PC-3 (cell line): ENCODE measurements around the gene COP1. TPM values are rescaled to one million over a fixed set of nuclear protein-coding genes. Genes with fewer than 3 reads are reported as not detected.

Source experiments
- ATAC-seq: fragments of 200-7000 bp; cut with Tn5 transposase; 2 replicates; pipeline ENCODE4 v1.9.1; 2020; ENCODE audit warnings: mild to moderate bottlenecking, moderate library complexity
- BruUV-seq: library from RNA; stranded (reverse); fragments of 400-500 nt; replicated peaks from 2 replicates; lab custom pipeline; 2021; lab: Mats Ljungman, UMichigan
- CTCF ChIA-PET: fragments of 300-600 bp; sonication (Branson Sonifier 250); formaldehyde crosslinking; loops from one replicate; lab custom pipeline; 2022; ENCODE audit warnings: antibody characterized with exemption; lab: Charles Lee
- POLR2A ChIA-PET: fragments of 300-600 bp; sonication (Branson Sonifier 250); formaldehyde crosslinking; loops from one replicate; lab custom pipeline; 2022; ENCODE audit warnings: antibody characterized with exemption; ENCODE audit not compliant: unreplicated experiment; lab: Charles Lee
- DNase-seq: peaks from one replicate; pipeline ENCODE4 v3.0.0-alpha.2; 2015
- H2AFZ ChIP-seq: fragments of 300-600 bp; sonication (generic); 2 replicates; pipeline ENCODE4 v1.6.0; 2016; ENCODE audit warnings: antibody characterized with exemption, low read length
- H3F3A ChIP-seq: fragments of 300-600 bp; sonication (generic); one replicate; pipeline ENCODE4 v1.6.0; 2017; ENCODE audit warnings: antibody characterized with exemption, low read length, control low read depth, mild to moderate bottlenecking; ENCODE audit not compliant: unreplicated experiment
- H3K27ac ChIP-seq: fragments of 300-600 bp; sonication (generic); 2 replicates; pipeline ENCODE4 v1.5.1; 2016; ENCODE audit warnings: mild to moderate bottlenecking, low read length
- H3K27me3 ChIP-seq: fragments of 300-600 bp; sonication (generic); 2 replicates; pipeline ENCODE4 v1.6.1; 2016; ENCODE audit warnings: low read length, mixed read lengths
- H3K36me3 ChIP-seq: fragments of 300-600 bp; sonication (generic); 2 replicates; pipeline ENCODE4 v1.6.1; 2016; ENCODE audit warnings: low read depth, mixed run types, low read length, mixed read lengths
- H3K4me1 ChIP-seq: fragments of 300-600 bp; sonication (generic); 2 replicates; pipeline ENCODE4 v1.5.1; 2016; ENCODE audit warnings: low read length; ENCODE audit not compliant: insufficient read depth
- H3K4me2 ChIP-seq: fragments of 300-600 bp; sonication (generic); 2 replicates; pipeline ENCODE4 v1.6.0; 2016; ENCODE audit warnings: low read length
- H3K4me3 ChIP-seq: fragments of 300-600 bp; sonication (generic); 2 replicates; pipeline ENCODE4 v1.5.1; 2016; ENCODE audit warnings: mild to moderate bottlenecking, low read length, mixed read lengths
- H3K79me2 ChIP-seq: fragments of 300-600 bp; sonication (generic); 2 replicates; pipeline ENCODE4 v1.6.1; 2017; ENCODE audit warnings: low read length, mixed read lengths
- H3K9ac ChIP-seq: fragments of 300-600 bp; sonication (generic); 2 replicates; pipeline ENCODE4 v1.6.0; 2016; ENCODE audit warnings: mild to moderate bottlenecking, low read length
- H3K9me2 ChIP-seq: fragments of 300-600 bp; sonication (generic); replicated peaks from 2 replicates; pipeline ENCODE4 v1.6.1; 2016; ENCODE audit warnings: mixed run types, low read length, mixed read lengths
- H3K9me3 ChIP-seq: fragments of 300-600 bp; sonication (generic); 2 replicates; pipeline ENCODE4 v1.6.1; 2016; ENCODE audit warnings: low read length, mixed read lengths
- H4K20me1 ChIP-seq: fragments of 300-600 bp; sonication (generic); 2 replicates; pipeline ENCODE4 v1.6.1; 2016; ENCODE audit warnings: low read length, mixed read lengths
- CTCF ChIP-seq: fragments of 300-600 bp; sonication (generic); conservative IDR thresholded peaks from 2 replicates; pipeline ENCODE4 v1.5.1; 2017; ENCODE audit warnings: antibody characterized with exemption, low read depth, mild to moderate bottlenecking, low read length
- EZH2 ChIP-seq: fragments of 300-600 bp; sonication (generic); IDR thresholded peaks from one replicate; pipeline ENCODE4 v1.6.1; 2017; ENCODE audit warnings: antibody characterized with exemption, mild to moderate bottlenecking, low read length; ENCODE audit not compliant: unreplicated experiment
- EZH2phosphoT487 ChIP-seq: fragments of 300-600 bp; sonication (generic); IDR thresholded peaks from 2 replicates; pipeline ENCODE4 v1.6.1; 2018; ENCODE audit warnings: mild to moderate bottlenecking, antibody characterized with exemption, low read length, borderline replicate concordance
- intact Hi-C: fragments of 100-400 bp; cut with micrococcal nuclease; formaldehyde crosslinking; loops from 2 replicates; pipeline ENCODE4 v1.9.0; 2023
- total RNA-seq: library from RNA; depleted of rRNA; stranded (reverse); fragments of >200 nt; gene quantifications from 2 replicates; pipeline ENCODE4 v1.2.3, GENCODE V29; 2014

The COP1 gene
- total RNA-seq, 1 experiment from 2014 or later, result 16.6 TPM

GRCh38 chr1:176033881-176034280, 173.2 kb downstream of the COP1 start:
- TF ChIP-seq CTCF (no peak), EZH2phosphoT487 (no peak), EZH2 (no peak)
- Histone ChIP-seq H3K9me3 (no peaks in the 10 kb centered on the region), H3K9me2 (no peaks in the 10 kb centered on the region), H3F3A (peaks cover 8% of the 10 kb centered on the region), H3K79me2 (no peaks in the 10 kb centered on the region), H2AFZ (no peak overlapping the region), H3K27me3 (no peaks in the 10 kb centered on the region), H3K9ac (no peak overlapping the region), H3K36me3 (peaks cover 8% of the 10 kb centered on the region; the same call in 1 of the 2 replicates), H4K20me1 (no peaks in the 10 kb centered on the region), H3K4me2 (peak overlapping the region; percentile 66), H3K27ac (peak overlapping the region; percentile 8), H3K4me3 (no peak overlapping the region), H3K4me1 (peaks cover 28% of the 10 kb centered on the region)
- ChIA-PET POLR2A (interaction anchor here (0.6 kb wide), 1 partner anchor 16 kb away, joined by 3 read pairs; no protein-coding TSS in a partner anchor), CTCF (no interaction called here)
- no TSS peak for BruUV-seq
- DNase-seq (peak; percentile 55), ATAC-seq (peak; percentile 32)
- intact Hi-C loops, result no loop called here

- intact Hi-C loops, result no loop called here
These were observed 173.6 kb downstream of the COP1 start for GRCh38 chr1:176033474-176033873.

More at GRCh38 chr1:176033474-176033873, 173.6 kb downstream of the COP1 start:
- peak overlapping the region; percentile 8; the same call in 1 of the 2 replicates for H3K27ac ChIP-seq
- H4K20me1 ChIP-seq, result no peaks in the 10 kb centered on the region
- peaks cover 8% of the 10 kb centered on the region; the same call in 1 of the 2 replicates for H3K36me3 ChIP-seq
- TF ChIP-seq EZH2 (no peak), CTCF (no peak), EZH2phosphoT487 (no peak)
- no peak overlapping the region for H3K4me3 ChIP-seq
- H3K9ac ChIP-seq, result no peak overlapping the region
- no TSS peak for BruUV-seq
- ChIA-PET POLR2A (no interaction called here), CTCF (no interaction called here)
- DNase-seq (peak; percentile 53), ATAC-seq (peak; percentile 8; the same call in 1 of the 2 replicates)
- no peaks in the 10 kb centered on the region for H3K27me3 ChIP-seq
- H3K9me3 ChIP-seq, result no peaks in the 10 kb centered on the region
- peaks cover 28% of the 10 kb centered on the region for H3K4me1 ChIP-seq
- H3K9me2 ChIP-seq, result no peaks in the 10 kb centered on the region
- H2AFZ ChIP-seq, result no peak overlapping the region
- peaks cover 8% of the 10 kb centered on the region for H3F3A ChIP-seq
- H3K4me2 ChIP-seq, result peak overlapping the region; percentile 66; the same call in 1 of the 2 replicates
- no peaks in the 10 kb centered on the region for H3K79me2 ChIP-seq
